GM23338 (cell line): ENCODE measurements around the gene HS6ST3. TPM values are rescaled to one million over a fixed set of nuclear protein-coding genes. Genes with fewer than 3 reads are reported as not detected.

Experiments
- ATAC-seq: fragments of 200-7000 bp; cut with Tn5 transposase; 3 replicates; pipeline ENCODE4 v1.9.1; 2020
- DNase-seq: peaks from one replicate; pipeline ENCODE4 v3.0.0-alpha.2; 2015; ENCODE audit warnings: low spot score
- H2AFZ ChIP-seq: fragments of 200-600 bp; sonication (generic); 2 replicates; pipeline ENCODE4 v1.8.0; 2016; ENCODE audit warnings: antibody characterized with exemption, mild to moderate bottlenecking, moderate library complexity
- H3F3A ChIP-seq: fragments of 200-600 bp; sonication (generic); replicated peaks from 2 replicates; pipeline ENCODE4 v1.8.0; 2017; ENCODE audit warnings: antibody characterized with exemption, mixed run types, low read depth
- H3K27ac ChIP-seq: fragments of 200-600 bp; sonication (generic); 2 replicates; pipeline ENCODE4 v1.6.1; 2016; ENCODE audit warnings: low read depth
- H3K27me3 ChIP-seq: fragments of 200-600 bp; sonication (generic); 2 replicates; pipeline ENCODE4 v1.8.0; 2016; ENCODE audit warnings: mild to moderate bottlenecking, mixed run types, moderate library complexity; ENCODE audit not compliant: insufficient read depth
- H3K36me3 ChIP-seq: fragments of 200-600 bp; sonication (generic); 2 replicates; pipeline ENCODE4 v1.8.0; 2016; ENCODE audit warnings: mild to moderate bottlenecking; ENCODE audit not compliant: insufficient read depth
- H3K4me1 ChIP-seq: fragments of 200-600 bp; sonication (generic); 2 replicates; pipeline ENCODE4 v1.8.0; 2016; ENCODE audit warnings: mild to moderate bottlenecking, moderate library complexity; ENCODE audit not compliant: insufficient read depth
- H3K4me2 ChIP-seq: fragments of 200-600 bp; sonication (generic); 2 replicates; pipeline ENCODE4 v1.7.1; 2017; ENCODE audit warnings: mixed run types
- H3K4me3 ChIP-seq: fragments of 200-600 bp; sonication (generic); 2 replicates; pipeline ENCODE4 v1.6.1; 2016; ENCODE audit warnings: mixed run types
- H3K79me2 ChIP-seq: fragments of 200-600 bp; sonication (generic); replicated peaks from 2 replicates; pipeline ENCODE4 v1.8.0; 2017; ENCODE audit warnings: mild to moderate bottlenecking; ENCODE audit not compliant: insufficient read depth
- H3K9me2 ChIP-seq: fragments of 200-600 bp; sonication (generic); 2 replicates; pipeline ENCODE4 v1.8.0; 2017; ENCODE audit not compliant: insufficient read depth
- H4K20me1 ChIP-seq: fragments of 200-600 bp; sonication (generic); replicated peaks from 2 replicates; pipeline ENCODE4 v1.8.0; 2017; ENCODE audit warnings: mild to moderate bottlenecking; ENCODE audit not compliant: insufficient read depth
- H3K27ac Mint-ChIP-seq: 2 replicates; pipeline ENCODE4 v1.8.0; 2020; ENCODE audit warnings: inconsistent platforms, mild to moderate bottlenecking, moderate library complexity, mixed read lengths
- H3K27me3 Mint-ChIP-seq: 3 replicates; pipeline ENCODE4 v1.8.0; 2022; ENCODE audit warnings: low read depth, mild to moderate bottlenecking, moderate library complexity, mixed read lengths, inconsistent platforms; ENCODE audit not compliant: insufficient read depth, poor library complexity
- H3K36me3 Mint-ChIP-seq: 3 replicates; pipeline ENCODE4 v1.8.0; 2021; ENCODE audit warnings: low read depth, mild to moderate bottlenecking, inconsistent platforms, moderate library complexity, mixed read lengths
- H3K4me1 Mint-ChIP-seq: 3 replicates; pipeline ENCODE4 v1.8.0; 2020; ENCODE audit warnings: mild to moderate bottlenecking, inconsistent platforms, mixed read lengths
- H3K4me3 Mint-ChIP-seq: 3 replicates; pipeline ENCODE4 v1.8.0; 2021; ENCODE audit warnings: moderate library complexity, mild to moderate bottlenecking, inconsistent platforms, mixed read lengths
- H3K9me3 Mint-ChIP-seq: 3 replicates; pipeline ENCODE4 v1.8.0; 2020; ENCODE audit warnings: moderate library complexity, mild to moderate bottlenecking, inconsistent platforms, mixed read lengths
- CREB1 ChIP-seq: fragments of 250-450 bp; sonication (Bioruptor Pico); IDR thresholded peaks from 2 replicates; pipeline ENCODE4 v1.5.0; 2020; ENCODE audit warnings: low read depth, mild to moderate bottlenecking, moderate library complexity
- CTCF ChIP-seq, 2 experiments: fragments of 200-600 bp in 1 of 2; sonication (generic) in 1 of 2; conservative IDR thresholded peaks; 2 replicates each; pipeline versions ENCODE4 v1.5.1 to v1.6.1; 2016 to 2017; ENCODE audit warnings: antibody characterized with exemption in 2 of 2, low read depth in 2 of 2, mild to moderate bottlenecking in 2 of 2, moderate library complexity in 1 of 2
- ETS1 ChIP-seq: IDR thresholded peaks from 2 replicates; pipeline ENCODE4 v1.6.1; 2016; ENCODE audit warnings: antibody characterized with exemption
- EZH2 ChIP-seq: fragments of 200-600 bp; sonication (generic); IDR thresholded peaks from one replicate; pipeline ENCODE4 v1.8.0; 2017; ENCODE audit warnings: antibody characterized with exemption, mild to moderate bottlenecking, low read depth; ENCODE audit not compliant: unreplicated experiment
- EZH2phosphoT487 ChIP-seq: fragments of 200-600 bp; sonication (generic); IDR thresholded peaks from one replicate; pipeline ENCODE4 v1.8.1; 2018; ENCODE audit warnings: antibody characterized with exemption; ENCODE audit not compliant: unreplicated experiment
- JUNB ChIP-seq: IDR thresholded peaks from one replicate; pipeline ENCODE4 v1.6.1; 2016; ENCODE audit warnings: antibody characterized with exemption; ENCODE audit not compliant: unreplicated experiment
- NANOG ChIP-seq: IDR thresholded peaks from 2 replicates; pipeline ENCODE4 v1.6.1; 2016; ENCODE audit warnings: antibody characterized with exemption, borderline replicate concordance
- POLR2AphosphoS5 ChIP-seq: IDR thresholded peaks from 2 replicates; pipeline ENCODE4 v1.6.1; 2016; ENCODE audit warnings: antibody characterized with exemption, low read depth
- REST ChIP-seq: IDR thresholded peaks from one replicate; pipeline ENCODE4 v1.6.1; 2018; ENCODE audit warnings: antibody characterized with exemption; ENCODE audit not compliant: unreplicated experiment
- STAT1 ChIP-seq: IDR thresholded peaks from one replicate; pipeline ENCODE4 v1.6.1; 2016; ENCODE audit warnings: antibody characterized with exemption; ENCODE audit not compliant: unreplicated experiment
- ZNF114 ChIP-seq: fragments of 250-450 bp; sonication (Bioruptor Pico); IDR thresholded peaks from 2 replicates; pipeline ENCODE4 v1.5.0; 2020; ENCODE audit warnings: mild to moderate bottlenecking, moderate library complexity
- ZNF331 ChIP-seq: fragments of 250-450 bp; sonication (Bioruptor Pico); IDR thresholded peaks from 2 replicates; pipeline ENCODE4 v1.5.0; 2020; ENCODE audit warnings: low read depth, mild to moderate bottlenecking, moderate library complexity
- ZNF462 ChIP-seq: fragments of 250-450 bp; sonication (Bioruptor Pico); IDR thresholded peaks from 2 replicates; pipeline ENCODE4 v1.5.0; 2020; ENCODE audit warnings: mild to moderate bottlenecking, moderate library complexity
- polyA plus RNA-seq: library from polyadenylated mRNA; unstranded; fragments of >200 nt; fragmentation: Nextera tagmentation; extraction: Ambion mirVana; gene quantifications from 2 replicates; pipeline ENCODE4 v1.2.1, GENCODE V29; 2016
- total RNA-seq: library from RNA; depleted of rRNA; stranded (reverse); fragments of >200 nt; shearing (Covaris generic); gene quantifications from 2 replicates; pipeline ENCODE4 v1.2.3, GENCODE V29; 2014

HS6ST3 gene
- total and polyA plus RNA-seq, 2 experiments from 2014 or later = 0.52 to 0.80 TPM

GRCh38 chr13:96544957-96545356, 455.1 kb downstream of the HS6ST3 start:
- Histone ChIP-seq H3K9me2 (no peaks in the 10 kb centered on the region), H3K4me3 (no peak overlapping the region), H3K36me3 (no peaks in the 10 kb centered on the region), H4K20me1 (no peaks in the 10 kb centered on the region), H3K27ac (no peak overlapping the region), H2AFZ (no peak overlapping the region), H3K4me2 (no peak overlapping the region), H3K27me3 (no peaks in the 10 kb centered on the region), H3F3A (no peaks in the 10 kb centered on the region), H3K79me2 (no peaks in the 10 kb centered on the region), H3K4me1 (no peaks in the 10 kb centered on the region)
- Mint-ChIP-seq H3K27me3 (no peaks in the 10 kb centered on the region), H3K36me3 (no peaks in the 10 kb centered on the region), H3K9me3 (no peaks in the 10 kb centered on the region), H3K4me1 (no peaks in the 10 kb centered on the region), H3K27ac (no peak overlapping the region), H3K4me3 (no peak overlapping the region)
- DNase-seq (no peak), ATAC-seq (no peak)
- TF ChIP-seq REST = no peak
- no peak for TF ChIP-seq STAT1
- TF ChIP-seq ETS1 = no peak
- no peak for TF ChIP-seq ZNF114 (CRISPR knock-in tag)
- no peak for TF ChIP-seq ZNF462 (CRISPR knock-in tag)
- TF ChIP-seq ZNF331 = no peak
- no peak for TF ChIP-seq POLR2AphosphoS5
- no peak for TF ChIP-seq EZH2
- no peak for TF ChIP-seq CTCF (conservative IDR thresholded peaks at IDR 0.05; ENCODE audit: low read depth in 2 of 2)
- no peak for TF ChIP-seq CREB1 (CRISPR knock-in tag)
- TF ChIP-seq EZH2phosphoT487 = no peak
- no peak for TF ChIP-seq NANOG
- no peak for TF ChIP-seq JUNB
